ENCODE measurements around the gene FAM193B. TPM values are rescaled to one million over a fixed set of nuclear protein-coding genes. Genes with fewer than 3 reads are reported as not detected.

Gene FAM193B
- total RNA-seq, 1 donor from 2014 or later: 23.2 TPM

Other genes starting within 250 kb of the FAM193B start
- gene MXD3, start 242.7 kb downstream of the FAM193B start, total RNA-seq: 2.5 TPM
- 56.8 TPM for gene LMAN2, start 202.9 kb downstream of the FAM193B start, total RNA-seq
- gene RGS14, start 196.6 kb downstream of the FAM193B start, total RNA-seq: 2.4 TPM
- gene SLC34A1, start 170.1 kb downstream of the FAM193B start, total RNA-seq: not detected
- gene PFN3, start 153.9 kb downstream of the FAM193B start, total RNA-seq: not detected
- not detected for gene F12, start 145.0 kb downstream of the FAM193B start, total RNA-seq
- 16.0 TPM for gene GRK6, start 127.9 kb downstream of the FAM193B start, total RNA-seq
- gene PRR7, start 107.7 kb downstream of the FAM193B start, total RNA-seq: 0.59 TPM
- 24.2 TPM for gene DBN1, start 80.9 kb downstream of the FAM193B start, total RNA-seq
- 37.0 TPM for gene PDLIM7, start 57.0 kb downstream of the FAM193B start, total RNA-seq
- gene DOK3, start 44.7 kb downstream of the FAM193B start, total RNA-seq: 4.2 TPM
- 22.6 TPM for gene DDX41, start 37.6 kb downstream of the FAM193B start, total RNA-seq
- 61.0 TPM for gene TMED9, start 37.6 kb upstream of the FAM193B start, total RNA-seq
- 12.9 TPM for gene B4GALT7, start 45.6 kb upstream of the FAM193B start, total RNA-seq
- gene FAM153A, start 228.3 kb upstream of the FAM193B start, total RNA-seq: 0.56 TPM